B cell (primary cell): Measurements from ENCODE around the gene PET100. TPM values are rescaled to one million over a fixed set of nuclear protein-coding genes. Genes with fewer than 3 reads are reported as not detected.

Experiments
- ATAC-seq: fragments of 200-7000 bp; cut with Tn5 transposase; one replicate; pipeline ENCODE4 v1.10.0; 2021; ENCODE audit warnings: low read depth, mild to moderate bottlenecking, moderate number of reproducible peaks, moderate library complexity
- CTCF ChIA-PET: fragments of 350-600 bp; sonication (Branson Sonifier 250); formaldehyde crosslinking; loops from one replicate; lab custom pipeline; 2021; ENCODE audit warnings: antibody characterized with exemption, inconsistent platforms; lab: Charles Lee
- POLR2A ChIA-PET: fragments of 350-600 bp; sonication (Branson Sonifier 250); formaldehyde crosslinking; loops from one replicate; lab custom pipeline; 2021; ENCODE audit warnings: antibody characterized with exemption; lab: Charles Lee
- DNase-seq: peaks from one replicate; pipeline ENCODE4 v3.0.0; 2013
- H2AFZ ChIP-seq: 2 replicates; pipeline ENCODE4 v1.6.1; 2012; ENCODE audit warnings: mild to moderate bottlenecking, low read depth, low read length; ENCODE audit not compliant: insufficient read depth, poor library complexity, severe bottlenecking
- H3K27ac ChIP-seq, 2 donors: 1 replicate in 1 of 2; 2 replicates in 1 of 2; pipeline ENCODE4 v1.5.1; 2012 to 2013; ENCODE audit warnings: low read length in 2 of 2, mild to moderate bottlenecking in 2 of 2, moderate library complexity in 1 of 2
- H3K27me3 ChIP-seq, 4 experiments: fragments of 200-600 bp in 1 of 4; sonication (generic) in 1 of 4; replicated peaks in 1 of 4; 1 replicate in 2 of 4; 2 replicates in 2 of 4; pipeline versions ENCODE4 v1.6.1 to v1.7.0; 2013 to 2016; ENCODE audit warnings: low read length in 3 of 4, mild to moderate bottlenecking in 2 of 4, mixed read lengths in 1 of 4, moderate library complexity in 1 of 4; ENCODE audit not compliant: insufficient read depth in 4 of 4, control insufficient read depth in 3 of 4; ENCODE audit errors: control extremely low read depth in 1 of 4
- H3K36me3 ChIP-seq, 2 experiments: replicated peaks in 1 of 2; 1 replicate in 1 of 2; 2 replicates in 1 of 2; pipeline versions ENCODE4 v1.6.1 to v1.7.1; 2013; ENCODE audit warnings: low read length in 1 of 2; ENCODE audit not compliant: insufficient read depth in 2 of 2, control insufficient read depth in 1 of 2; ENCODE audit errors: control extremely low read depth in 1 of 2, extremely low read depth in 1 of 2
- H3K4me1 ChIP-seq, 2 donors: fragments of 200-600 bp in 1 of 2; sonication (generic) in 1 of 2; 1 replicate in 1 of 2; 2 replicates in 1 of 2; pipeline versions ENCODE4 v1.5.1 to v1.6.1; 2013 to 2017; ENCODE audit warnings: low read length in 2 of 2; ENCODE audit not compliant: control insufficient read depth in 2 of 2, insufficient read depth in 2 of 2
- H3K4me2 ChIP-seq: replicated peaks from 2 replicates; pipeline ENCODE3; 2012; ENCODE audit warnings: mild to moderate bottlenecking, low read depth, low read length; ENCODE audit not compliant: poor library complexity, severe bottlenecking
- H3K4me3 ChIP-seq, 5 experiments: fragments of 200-600 bp in 1 of 5; sonication (generic) in 1 of 5; 1 replicate in 3 of 5; 2 replicates in 2 of 5; pipeline versions ENCODE4 v1.5.1 to v1.7.0; 2011 to 2016; ENCODE audit warnings: low read length in 4 of 5, mild to moderate bottlenecking in 4 of 5, low read depth in 2 of 5, control low read depth in 1 of 5, moderate library complexity in 1 of 5; ENCODE audit not compliant: insufficient read depth in 1 of 5; ENCODE audit errors: control extremely low read depth in 1 of 5, extremely low read depth in 1 of 5
- H3K79me2 ChIP-seq: fragments of 200-600 bp; sonication (generic); one replicate; pipeline ENCODE4 v1.6.0; 2016; ENCODE audit warnings: low read length; ENCODE audit not compliant: control insufficient read depth, insufficient read depth
- H3K9ac ChIP-seq: fragments of 200-600 bp; sonication (generic); 2 replicates; pipeline ENCODE4 v1.6.1; 2017; ENCODE audit warnings: mild to moderate bottlenecking, low read length, moderate library complexity
- H3K9me3 ChIP-seq, 3 donors: one replicate each; pipeline versions ENCODE4 v1.6.1 to v1.7.1; 2013; ENCODE audit warnings: low read length in 2 of 3; ENCODE audit not compliant: control insufficient read depth in 2 of 3, insufficient read depth in 1 of 3; ENCODE audit errors: control extremely low read depth in 1 of 3
- H4K20me1 ChIP-seq: 2 replicates; pipeline ENCODE4 v1.6.0; 2012; ENCODE audit warnings: mild to moderate bottlenecking, low read length; ENCODE audit not compliant: insufficient read depth, control insufficient read depth, poor library complexity, severe bottlenecking
- H3K27ac Mint-ChIP-seq: one replicate; pipeline ENCODE4 v1.8.0; 2021; ENCODE audit warnings: mixed read lengths
- H3K27me3 Mint-ChIP-seq: one replicate; pipeline ENCODE4 v1.8.0; 2021; ENCODE audit warnings: mixed read lengths
- H3K4me1 Mint-ChIP-seq: one replicate; pipeline ENCODE4 v1.8.0; 2021; ENCODE audit warnings: mixed read lengths
- H3K4me3 Mint-ChIP-seq: one replicate; pipeline ENCODE4 v1.8.0; 2021; ENCODE audit warnings: mixed read lengths
- H3K9me3 Mint-ChIP-seq: one replicate; pipeline ENCODE4 v1.8.0; 2022; ENCODE audit warnings: mixed read lengths; ENCODE audit not compliant: insufficient read depth
- CTCF ChIP-seq: fragments of 200-600 bp; IDR thresholded peaks from one replicate; pipeline ENCODE4 v1.8.0; 2022; ENCODE audit warnings: antibody characterized with exemption, mild to moderate bottlenecking
- EZH2 ChIP-seq: IDR thresholded peaks from 2 replicates; pipeline ENCODE4 v1.6.1; 2012; ENCODE audit warnings: borderline replicate concordance, low read depth, mild to moderate bottlenecking, moderate library complexity, low read length; ENCODE audit not compliant: insufficient read depth, poor library complexity, severe bottlenecking
- WGBS: methylation state at CpG from one replicate; pipeline ENCODE4 v1.1.5; 2013; ENCODE audit warnings: missing lambda C conversion rate; ENCODE audit not compliant: insufficient coverage; 5-methylcytosine and 5-hydroxymethylcytosine counted together
- intact Hi-C: fragments of 100-400 bp; cut with micrococcal nuclease; formaldehyde crosslinking; loops from one replicate; pipeline ENCODE4 v1.10.0; 2022
- polyA plus RNA-seq: library from polyadenylated mRNA; depleted of rRNA; stranded (reverse); fragments of >200 nt; gene quantifications from 2 replicates; pipeline ENCODE4 v1.2.3, GENCODE V29; 2012
- total RNA-seq, 2 donors: library from RNA; stranded (reverse); fragments of 120-200 nt in 1 of 2; gene quantifications; 1 replicate in 1 of 2; 2 replicates in 1 of 2; pipeline versions ENCODE4 v1.2.3 to v1.2.4, GENCODE V29; 2013 to 2022

The PET100 gene
- total and polyA plus RNA-seq, 2 donors (not counting 1 experiment from before 2014, with no cell fraction given): 31.3 to 100 TPM

GRCh38 chr19:7620442-7621412 is 8.9 kb upstream of the PET100 start:
- ATAC-seq: no peak
- Histone ChIP-seq H4K20me1 (peaks cover 11% of the 10 kb centered on the region), H3K36me3 (peaks cover 5 to 63% of the 10 kb centered on the region in 2 experiments), H3K9ac (no peak overlapping the region), H3K9me3 (peaks cover 0 to 6% (median 0%) of the 10 kb centered on the region in 3 donors), H3K79me2 (no peaks in the 10 kb centered on the region), H3K27me3 (no peaks in the 10 kb centered on the region), H3K4me3 (no peak overlapping the region), H3K27ac (no peak overlapping the region), H3K4me1 (no peaks in the 10 kb centered on the region), H2AFZ (no peak overlapping the region), H3K4me2 (no peak overlapping the region)
- H3K27me3 Mint-ChIP-seq: no peaks in the 10 kb centered on the region
- ChIA-PET CTCF (no interaction called here), POLR2A (no interaction called here)
- no peak overlapping the region for H3K4me3 Mint-ChIP-seq
- 98% methylated on average over 42 of the region's 57 CpGs for WGBS
- intact Hi-C loops: no loop called here
- H3K9me3 Mint-ChIP-seq: no peaks in the 10 kb centered on the region
- TF ChIP-seq CTCF (no peak), EZH2 (no peak)
- no peak overlapping the region for H3K27ac Mint-ChIP-seq
- H3K4me1 Mint-ChIP-seq: no peaks in the 10 kb centered on the region
- DNase-seq: no peak
